Measurements from ENCODE around the gene SCT.

SCT gene

GRCh38 chr11:637593-638521 lies 10.9 kb upstream of the SCT start:
- TF ChIP-seq, protein P1, sequence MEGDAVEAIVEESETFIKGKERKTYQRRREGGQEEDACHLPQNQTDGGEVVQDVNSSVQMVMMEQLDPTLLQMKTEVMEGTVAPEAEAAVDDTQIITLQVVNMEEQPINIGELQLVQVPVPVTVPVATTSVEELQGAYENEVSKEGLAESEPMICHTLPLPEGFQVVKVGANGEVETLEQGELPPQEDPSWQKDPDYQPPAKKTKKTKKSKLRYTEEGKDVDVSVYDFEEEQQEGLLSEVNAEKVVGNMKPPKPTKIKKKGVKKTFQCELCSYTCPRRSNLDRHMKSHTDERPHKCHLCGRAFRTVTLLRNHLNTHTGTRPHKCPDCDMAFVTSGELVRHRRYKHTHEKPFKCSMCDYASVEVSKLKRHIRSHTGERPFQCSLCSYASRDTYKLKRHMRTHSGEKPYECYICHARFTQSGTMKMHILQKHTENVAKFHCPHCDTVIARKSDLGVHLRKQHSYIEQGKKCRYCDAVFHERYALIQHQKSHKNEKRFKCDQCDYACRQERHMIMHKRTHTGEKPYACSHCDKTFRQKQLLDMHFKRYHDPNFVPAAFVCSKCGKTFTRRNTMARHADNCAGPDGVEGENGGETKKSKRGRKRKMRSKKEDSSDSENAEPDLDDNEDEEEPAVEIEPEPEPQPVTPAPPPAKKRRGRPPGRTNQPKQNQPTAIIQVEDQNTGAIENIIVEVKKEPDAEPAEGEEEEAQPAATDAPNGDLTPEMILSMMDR (IDR thresholded peaks at IDR 0.05; ENCODE audit: low read depth, low read length, missing control alignments): no peak
- H3K4me3 ChIP-seq (ENCODE audit: low read depth, low read length): peak overlapping the region; percentile 14
- in situ Hi-C loops (cut with HindIII; ENCODE audit: low sequenced_read_pairs): no loop called here
- no peak for DNase-seq (ENCODE audit: low read depth)

- in situ Hi-C loops (cut with HindIII; ENCODE audit: low sequenced_read_pairs): no loop called here
- TF ChIP-seq, protein P1 (IDR thresholded peaks at IDR 0.05; ENCODE audit: low read depth, low read length, missing control alignments): no peak
- peak overlapping the region; percentile 14 for H3K4me3 ChIP-seq (ENCODE audit: low read depth, low read length)
- no peak for DNase-seq (ENCODE audit: low read depth)
These were observed 10.3 kb upstream of the SCT start for GRCh38 chr11:637333-637592.

GRCh38 chr11:636511-637332 lies 9.7 kb upstream of the SCT start, which contains the start of gene DRD4:
DRD4 (plus strand) TSS chr11:637269; CDS start chr11:637305, 36 bp downstream.
- no peak for DNase-seq (ENCODE audit: low read depth)
- in situ Hi-C loops (cut with HindIII; ENCODE audit: low sequenced_read_pairs): no loop called here
- TF ChIP-seq, protein P1 (IDR thresholded peaks at IDR 0.05; ENCODE audit: low read depth, low read length, missing control alignments): no peak
- peak within 1 kb of the TSS; percentile 14 for H3K4me3 ChIP-seq (ENCODE audit: low read depth, low read length)

DNA sequence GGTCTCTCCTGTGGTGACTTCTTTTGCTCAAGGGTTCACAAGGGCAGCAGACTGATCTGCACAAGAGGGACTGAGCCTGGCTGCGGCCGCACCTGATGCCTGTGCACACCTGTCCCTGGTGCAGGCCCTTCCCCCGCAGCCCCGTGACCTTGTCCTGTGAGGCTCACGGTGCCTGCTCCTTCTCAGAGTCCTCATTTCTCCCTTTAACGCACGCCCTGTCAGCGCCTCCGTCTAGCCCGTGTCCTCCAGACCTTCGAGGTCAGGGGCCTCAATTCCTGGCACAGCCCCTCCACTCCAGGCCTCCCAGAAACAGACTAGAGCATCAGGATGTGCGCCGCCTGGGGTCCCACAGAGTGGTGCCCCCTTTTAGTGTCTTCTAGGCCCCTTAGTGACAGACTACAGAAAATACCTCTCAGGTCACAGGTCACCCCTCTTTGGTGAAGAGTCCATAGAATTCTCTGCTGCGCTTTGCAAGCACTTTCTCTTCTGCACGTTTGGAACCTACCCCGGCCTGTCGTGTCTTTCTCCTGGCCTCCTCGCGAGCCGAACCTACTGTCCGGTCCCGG lies 9.0 kb upstream of the SCT start:
- in situ Hi-C loops (cut with HindIII; ENCODE audit: low sequenced_read_pairs): no loop called here
- H3K4me3 ChIP-seq (ENCODE audit: low read depth, low read length): no peak overlapping the region
- TF ChIP-seq, protein P1 (IDR thresholded peaks at IDR 0.05; ENCODE audit: low read depth, low read length, missing control alignments): no peak
- DNase-seq (ENCODE audit: low read depth): no peak

GRCh38 chr11:630871-631270 lies 3.9 kb upstream of the SCT start:
- TF ChIP-seq, protein P1 (IDR thresholded peaks at IDR 0.05; ENCODE audit: low read depth, low read length, missing control alignments): no peak
- no peak for DNase-seq (ENCODE audit: low read depth)
- no peak overlapping the region for H3K4me3 ChIP-seq (ENCODE audit: low read depth, low read length)
- in situ Hi-C loops (cut with HindIII; ENCODE audit: low sequenced_read_pairs): no loop called here

- H3K4me3 ChIP-seq (ENCODE audit: low read depth, low read length): no peak overlapping the region
- in situ Hi-C loops (cut with HindIII; ENCODE audit: low sequenced_read_pairs): no loop called here
- TF ChIP-seq, protein P1 (IDR thresholded peaks at IDR 0.05; ENCODE audit: low read depth, low read length, missing control alignments): peak; percentile 7
- no peak for DNase-seq (ENCODE audit: low read depth)
These were observed 2.2 kb upstream of the SCT start for GRCh38 chr11:629237-629583.
